NCI-H1417 treated with DMSO at 0.1 percent for 48 hours (cell line): ENCODE measurements around the gene IZUMO4.
"Not testable (repeated sequence)": the region's sequence is repeated elsewhere in the genome, so short reads cannot be mapped to it uniquely, and the experiment has no call there.

Experiments used
- DNase-seq: peaks from one replicate; lab custom pipeline; 2025; lab: John Stamatoyannopoulos, UW

Gene IZUMO4

DNA sequence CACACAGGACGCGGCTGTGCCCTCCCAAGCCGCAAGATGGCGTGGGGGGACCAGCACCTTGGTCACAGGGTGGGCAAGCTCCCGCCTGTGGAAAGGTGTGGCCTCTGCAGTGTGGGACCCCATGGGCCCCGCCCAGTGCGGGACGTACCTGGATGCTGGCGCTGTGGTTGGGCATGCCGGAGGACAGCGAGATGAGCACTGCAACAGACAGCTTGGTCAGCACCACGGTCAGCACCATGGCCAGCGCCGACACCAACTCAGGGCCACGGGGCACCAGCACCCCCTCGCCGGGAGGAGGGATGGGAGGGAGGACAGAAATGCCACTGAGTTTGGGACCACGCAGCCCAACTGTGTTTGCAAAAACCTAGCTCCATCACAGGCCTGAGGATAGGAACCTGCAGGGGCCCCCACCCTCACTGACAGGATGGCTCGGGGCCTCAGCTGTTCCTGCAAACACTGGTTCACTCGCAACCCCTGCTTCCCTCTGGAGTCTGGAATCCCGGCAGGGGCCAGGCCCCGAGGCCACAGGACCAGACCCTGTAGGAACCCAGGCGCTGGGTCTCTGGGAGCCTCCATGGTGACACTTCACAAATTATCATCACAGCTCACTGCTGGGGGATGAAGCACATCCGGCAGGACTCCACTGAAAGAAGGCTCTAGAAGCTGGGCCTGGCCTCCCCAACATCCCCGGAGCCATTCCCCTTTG is 27.1 kb downstream of the IZUMO4 start:
- DNase-seq, result no peak

DNA sequence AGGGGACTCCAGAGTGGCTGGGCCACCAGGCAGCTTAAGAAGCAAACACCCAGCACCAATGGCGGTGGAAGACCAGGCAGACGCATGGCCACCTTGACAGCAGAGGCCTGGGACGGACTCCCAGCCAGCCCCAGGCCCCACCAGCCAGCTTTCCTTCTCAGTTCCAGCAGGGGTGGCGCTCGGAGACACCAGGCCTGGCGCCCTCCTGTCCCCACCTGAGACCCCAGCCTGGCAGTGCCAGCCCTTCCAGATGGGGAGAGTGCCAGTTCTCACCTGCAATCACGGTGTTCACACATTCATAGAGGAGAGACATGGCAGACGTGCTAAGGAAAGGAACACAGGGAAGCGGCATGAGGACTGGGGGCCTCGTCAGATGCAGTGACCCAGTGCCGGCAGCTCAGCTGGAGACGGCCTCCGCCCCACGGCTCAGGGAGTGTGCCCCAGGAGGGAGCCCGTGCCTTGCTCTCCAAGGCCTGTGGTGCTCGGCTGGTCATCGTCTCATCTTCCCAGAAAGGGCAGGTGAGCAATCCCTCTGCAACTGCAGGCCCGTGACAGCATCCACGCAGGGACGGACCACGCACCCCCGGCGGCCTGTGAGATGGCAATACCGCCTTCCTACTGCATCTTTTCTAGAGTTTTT is 30.3 kb downstream of the IZUMO4 start:
- DNase-seq, result no peak

DNA sequence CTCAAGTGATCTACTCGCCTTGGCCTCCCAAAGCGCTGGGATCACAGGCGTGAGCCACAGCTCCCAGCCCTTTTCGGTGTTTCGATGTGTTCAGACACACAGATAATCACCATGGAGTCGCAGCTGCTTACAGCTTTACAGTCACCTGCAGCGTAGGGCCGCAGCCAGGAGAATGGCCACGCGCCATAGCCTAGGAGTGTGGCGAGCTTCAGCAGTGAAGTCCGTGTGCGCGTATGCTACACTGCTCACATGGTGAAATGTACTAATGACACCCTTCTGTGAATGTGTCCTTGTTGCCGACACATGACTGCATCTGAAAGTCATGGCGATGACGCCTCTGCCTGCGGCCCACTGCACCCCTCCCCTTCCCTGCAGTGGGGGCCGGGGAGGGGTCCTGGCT is 31.0 kb downstream of the IZUMO4 start:
- no peak for DNase-seq

DNA sequence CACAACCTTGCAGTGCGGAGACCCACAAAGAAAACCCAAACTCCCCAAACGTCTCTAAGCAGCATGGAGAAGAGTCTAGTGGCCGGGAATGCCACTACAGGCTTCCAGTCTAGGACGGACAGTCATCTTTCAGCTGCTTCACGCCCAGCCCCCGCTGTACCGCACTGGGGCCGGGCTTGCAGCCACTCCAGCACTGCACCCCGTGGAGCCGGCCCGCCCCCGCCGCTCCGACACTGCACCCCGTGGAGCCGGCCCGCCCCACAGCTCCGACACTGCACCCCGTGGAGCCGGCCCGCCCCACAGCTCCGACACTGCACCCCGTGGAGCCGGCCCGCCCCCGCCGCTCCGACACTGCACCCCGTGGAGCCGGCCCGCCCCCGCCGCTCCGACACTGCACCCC is 31.5 kb downstream of the IZUMO4 start:
- not testable (repeated sequence) for DNase-seq

DNA sequence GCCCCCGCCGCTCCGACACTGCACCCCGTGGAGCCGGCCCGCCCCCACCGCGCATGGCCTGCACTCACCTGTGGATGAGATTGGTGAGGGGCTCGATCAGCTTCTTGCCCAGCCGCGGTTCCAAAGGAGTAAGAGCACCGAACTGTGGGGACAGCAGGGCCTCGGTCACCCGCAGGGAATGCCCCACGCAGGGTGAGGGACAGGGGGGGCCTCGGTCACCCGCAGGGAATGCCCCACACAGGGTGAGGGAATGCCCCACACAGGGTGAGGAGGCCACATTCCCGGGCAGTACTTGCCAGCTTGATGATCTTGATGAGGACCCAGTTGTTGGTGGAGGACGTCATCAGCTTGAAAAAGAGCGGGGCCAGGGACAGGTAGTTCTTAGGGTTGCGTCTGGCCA is 32.3 kb downstream of the IZUMO4 start:
- no peak for DNase-seq

DNA sequence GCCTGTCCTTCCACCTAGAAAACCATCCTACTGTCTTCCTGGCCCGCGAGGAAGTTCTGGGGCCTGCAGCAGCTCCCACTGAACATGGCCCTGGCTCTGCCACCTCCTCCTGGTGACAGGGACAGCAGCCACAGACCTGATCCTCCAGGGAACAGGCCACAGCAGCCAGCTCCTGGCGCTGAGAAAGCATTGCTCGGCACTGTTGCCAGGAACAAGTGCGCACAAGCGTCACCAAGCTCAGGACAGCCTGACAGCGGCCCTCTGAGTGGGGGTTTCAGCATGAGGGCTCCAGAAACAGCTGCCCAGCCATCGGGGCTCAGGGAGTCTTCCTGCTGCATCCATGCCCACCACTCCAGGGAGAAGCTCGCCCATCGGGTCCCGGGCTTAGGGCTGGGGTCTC is 32.8 kb downstream of the IZUMO4 start:
- DNase-seq, result no peak

DNA sequence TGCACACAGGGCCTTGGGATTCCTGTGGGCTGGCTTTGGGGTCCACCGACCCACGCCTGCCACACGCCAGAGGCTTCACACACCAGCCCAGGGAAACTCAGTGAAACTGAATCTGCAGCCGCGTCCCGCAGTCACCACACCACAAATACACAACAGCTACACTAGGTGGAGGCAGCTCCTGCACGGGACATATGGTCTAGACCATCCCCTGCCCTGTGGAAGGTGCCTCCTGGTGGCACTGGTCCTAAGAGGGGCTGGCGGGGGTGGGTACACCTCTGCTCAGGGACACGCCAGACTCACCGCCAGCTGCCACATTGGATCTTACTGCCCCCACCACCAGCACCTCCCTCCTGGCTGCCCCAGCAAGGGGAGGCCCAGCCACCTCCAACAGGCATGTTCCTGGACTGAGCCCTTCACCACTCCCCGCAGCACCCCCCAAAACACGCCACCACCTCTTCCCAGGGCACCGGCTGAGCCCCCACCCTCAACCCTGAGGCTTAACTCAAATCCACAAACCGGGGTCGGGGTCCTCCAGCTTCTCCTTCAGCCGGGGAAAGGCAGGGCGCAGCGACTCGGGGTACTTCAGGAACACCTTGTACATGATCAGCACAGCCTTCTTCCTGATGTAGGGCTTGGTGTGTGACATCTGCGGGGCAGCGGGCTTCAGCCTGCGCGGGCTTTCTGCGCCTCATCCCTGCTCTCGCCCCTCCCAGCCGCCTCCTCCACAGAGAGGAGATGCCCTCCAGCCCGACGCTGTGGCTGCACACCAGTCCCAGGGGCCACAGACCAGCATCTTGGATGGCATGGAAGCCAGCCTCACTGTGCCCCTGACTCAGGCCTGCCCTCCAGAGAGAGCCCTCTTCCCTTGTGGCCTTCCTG is 33.4 kb downstream of the IZUMO4 start:
- no peak for DNase-seq

DNA sequence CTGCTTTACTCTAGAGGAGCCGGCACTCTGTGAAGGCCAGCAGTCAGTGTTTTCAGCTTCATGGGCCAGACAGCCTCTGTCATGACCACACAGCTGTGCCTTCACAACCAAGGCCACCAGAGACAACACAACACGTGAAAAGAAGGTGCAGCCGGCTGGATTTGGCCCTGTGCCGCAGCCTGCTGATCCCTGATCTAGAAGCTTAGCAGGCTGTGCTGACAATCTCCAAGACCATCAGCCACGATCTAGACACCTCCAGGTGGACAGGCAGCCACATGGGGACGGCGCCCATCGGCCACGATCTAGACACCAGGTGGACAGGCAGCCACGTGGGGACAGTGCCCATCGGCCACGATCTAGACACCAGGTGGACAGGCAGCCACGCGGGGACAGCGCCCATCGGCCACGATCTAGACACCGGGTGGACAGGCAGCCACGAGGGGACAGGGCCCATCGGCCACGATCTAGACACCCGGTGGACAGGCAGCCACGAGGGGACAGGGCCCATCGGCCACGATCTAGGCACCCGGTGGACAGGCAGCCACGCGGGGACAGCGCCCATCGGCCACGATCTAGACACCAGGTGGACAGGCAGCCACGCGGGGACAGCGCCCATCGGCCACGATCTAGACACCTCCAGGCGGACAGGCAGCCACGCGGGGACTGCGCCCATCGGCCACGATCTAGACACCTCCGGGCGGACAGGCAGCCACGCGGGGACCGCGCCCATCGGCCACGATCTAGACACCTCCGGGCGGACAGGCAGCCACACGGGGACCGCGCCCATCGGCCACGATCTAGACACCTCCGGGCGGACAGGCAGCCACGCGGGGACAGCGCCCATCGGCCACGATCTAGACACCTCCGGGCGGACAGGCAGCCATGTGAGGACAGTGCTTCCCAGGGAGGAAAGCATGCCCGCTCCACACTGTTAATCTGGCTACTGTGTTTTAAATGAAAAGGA is 34.6 kb downstream of the IZUMO4 start:
- not testable (repeated sequence) for DNase-seq

DNA sequence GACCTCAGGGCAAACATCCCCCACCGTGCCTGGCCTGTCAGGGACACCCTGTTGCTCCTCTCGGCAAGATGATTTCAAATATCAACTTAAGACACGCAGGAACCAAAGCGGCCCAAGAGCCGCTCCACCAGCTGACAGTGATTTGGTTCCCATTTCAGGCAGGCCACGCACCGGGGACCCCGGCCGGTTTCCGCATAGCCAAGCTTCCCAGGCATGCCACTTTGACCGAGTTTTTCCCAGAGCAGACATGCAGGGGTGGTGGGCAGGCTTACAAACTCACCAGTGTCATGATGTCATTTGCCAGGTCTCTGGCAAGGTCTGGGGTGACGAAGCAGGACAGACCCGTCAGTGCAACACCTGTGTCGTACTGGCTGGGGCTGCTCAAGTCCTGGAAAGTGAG is 35.5 kb downstream of the IZUMO4 start:
- DNase-seq, result no peak

DNA sequence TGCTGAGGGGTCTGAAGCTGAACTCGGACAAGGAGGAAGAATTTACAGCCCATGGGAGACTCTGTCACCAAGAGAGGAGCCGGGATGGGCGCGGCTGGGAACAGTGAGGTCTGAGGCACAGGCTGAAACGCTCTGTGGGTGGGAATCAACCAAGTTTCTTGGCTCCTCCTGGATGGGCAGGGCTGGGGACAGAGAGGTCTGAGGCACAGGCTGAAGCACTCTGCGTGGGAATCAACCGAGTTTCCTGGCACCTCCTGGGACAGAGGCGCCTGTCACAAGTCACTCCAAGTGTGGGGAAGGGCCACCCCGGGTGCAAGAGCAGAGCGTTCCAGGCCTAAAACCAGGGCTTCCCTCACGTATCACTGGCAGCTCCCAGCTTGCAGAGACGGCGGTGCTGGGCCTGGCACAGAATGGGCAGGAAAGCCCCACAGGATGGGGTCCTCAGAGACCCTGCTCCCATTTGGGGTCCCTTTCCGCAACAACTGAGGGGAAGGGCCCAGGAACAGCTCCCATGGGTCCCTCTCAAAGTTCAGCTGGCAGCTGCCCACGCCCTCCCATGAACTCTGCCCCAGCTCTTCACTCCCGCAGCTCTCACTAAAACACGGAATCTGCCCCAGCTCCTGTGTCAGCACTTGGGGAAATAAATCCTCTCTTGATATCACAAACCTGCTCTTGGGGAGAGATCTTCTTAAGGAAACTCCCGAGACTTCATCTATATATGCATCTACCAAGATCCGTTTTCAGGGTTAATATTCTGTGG is 36.2 kb downstream of the IZUMO4 start:
- DNase-seq, result no peak

DNA sequence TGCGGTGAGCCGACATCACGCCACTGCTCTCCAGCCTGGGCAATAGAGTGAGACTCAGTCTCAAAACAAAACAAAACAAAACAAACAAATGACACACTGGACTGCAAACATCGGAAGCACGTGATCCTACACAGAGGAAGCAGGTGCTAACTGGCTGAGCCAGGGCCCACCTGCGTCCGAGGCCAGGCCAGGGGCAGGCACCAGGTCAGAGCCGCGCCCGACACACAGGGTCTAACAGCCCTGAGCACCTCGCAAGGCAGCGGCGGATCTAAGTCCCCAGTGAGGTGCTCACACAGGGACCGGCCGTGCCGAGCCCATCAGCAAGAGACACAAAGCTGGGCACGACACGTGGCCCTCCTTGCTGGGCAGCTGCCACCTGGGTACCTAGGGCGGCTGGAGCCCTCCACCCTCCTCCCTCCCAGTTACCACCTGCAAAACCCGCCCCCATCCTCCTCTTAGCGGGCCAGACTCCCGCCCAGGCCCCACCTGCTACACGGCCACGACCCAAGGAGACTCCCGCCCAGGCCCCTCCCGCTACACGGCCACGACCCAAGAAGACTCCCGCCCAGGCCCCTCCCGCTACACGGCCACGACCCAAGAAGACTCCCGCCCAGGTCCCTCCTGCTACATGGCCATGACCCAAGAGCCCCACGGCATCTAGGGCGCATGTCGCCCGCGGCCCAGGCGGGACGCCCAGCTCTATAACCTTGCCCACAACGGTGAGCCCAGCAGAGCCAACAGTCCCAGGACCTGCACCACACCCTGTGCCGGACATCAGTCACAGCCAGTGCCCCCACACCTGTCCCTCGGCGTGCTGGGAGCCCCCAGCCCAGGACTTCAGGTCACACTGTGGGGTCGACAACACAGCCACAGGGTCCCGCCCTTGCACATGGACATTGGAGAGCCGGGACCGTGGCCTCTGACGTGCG is 39.0 kb downstream of the IZUMO4 start:
- no peak for DNase-seq

DNA sequence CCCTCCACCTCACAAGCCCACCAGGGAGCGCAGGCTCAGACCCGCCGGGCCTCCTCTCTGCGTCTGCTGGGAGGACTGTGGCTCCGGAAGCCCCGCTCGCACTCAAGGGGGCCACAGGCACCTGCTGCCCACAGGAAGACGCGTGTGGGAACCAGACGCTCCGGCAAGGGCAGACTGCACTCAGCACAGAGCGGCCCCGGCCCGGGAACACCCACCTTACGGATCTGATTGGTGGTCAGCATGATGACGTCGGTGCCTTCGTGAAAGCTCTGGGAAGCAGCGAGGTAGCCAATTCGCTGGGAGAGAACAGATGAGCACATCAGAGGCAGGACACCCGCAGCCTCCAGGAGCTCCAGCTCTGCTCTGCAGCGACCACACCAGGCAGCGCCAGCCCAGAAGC is 40.1 kb downstream of the IZUMO4 start:
- no peak for DNase-seq

DNA sequence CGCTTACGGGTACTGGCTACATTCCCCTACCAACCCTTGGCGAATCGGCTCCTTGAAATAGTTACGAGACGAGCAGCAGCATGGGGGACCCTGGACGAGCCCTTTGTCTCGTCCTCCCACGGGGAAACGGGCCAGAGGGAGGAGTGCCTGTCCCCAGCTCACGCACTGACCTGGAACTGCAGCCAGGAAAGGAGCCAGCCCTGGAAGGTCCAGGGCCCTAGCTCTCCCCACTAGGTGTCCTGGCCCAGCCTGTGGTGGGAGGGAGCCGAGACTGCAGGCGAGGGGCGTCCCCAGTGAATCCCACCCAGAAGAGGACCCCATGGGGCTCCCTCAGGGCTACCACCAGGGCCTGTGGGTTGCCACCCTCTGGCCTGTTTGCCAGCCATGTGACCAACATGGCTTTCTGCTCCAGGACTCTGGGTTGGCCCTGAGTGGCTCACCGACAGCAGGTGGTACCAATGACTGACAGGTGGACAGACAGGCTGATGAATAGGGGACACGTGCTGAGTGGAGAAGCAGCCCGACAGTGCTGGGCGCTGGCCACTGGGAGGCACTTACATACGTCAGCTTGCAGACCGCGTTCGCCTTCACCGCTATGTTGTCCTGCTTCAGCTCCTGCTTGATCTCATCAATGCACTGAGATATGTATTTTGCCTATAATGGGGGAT is 41.5 kb downstream of the IZUMO4 start:
- DNase-seq, result no peak

DNA sequence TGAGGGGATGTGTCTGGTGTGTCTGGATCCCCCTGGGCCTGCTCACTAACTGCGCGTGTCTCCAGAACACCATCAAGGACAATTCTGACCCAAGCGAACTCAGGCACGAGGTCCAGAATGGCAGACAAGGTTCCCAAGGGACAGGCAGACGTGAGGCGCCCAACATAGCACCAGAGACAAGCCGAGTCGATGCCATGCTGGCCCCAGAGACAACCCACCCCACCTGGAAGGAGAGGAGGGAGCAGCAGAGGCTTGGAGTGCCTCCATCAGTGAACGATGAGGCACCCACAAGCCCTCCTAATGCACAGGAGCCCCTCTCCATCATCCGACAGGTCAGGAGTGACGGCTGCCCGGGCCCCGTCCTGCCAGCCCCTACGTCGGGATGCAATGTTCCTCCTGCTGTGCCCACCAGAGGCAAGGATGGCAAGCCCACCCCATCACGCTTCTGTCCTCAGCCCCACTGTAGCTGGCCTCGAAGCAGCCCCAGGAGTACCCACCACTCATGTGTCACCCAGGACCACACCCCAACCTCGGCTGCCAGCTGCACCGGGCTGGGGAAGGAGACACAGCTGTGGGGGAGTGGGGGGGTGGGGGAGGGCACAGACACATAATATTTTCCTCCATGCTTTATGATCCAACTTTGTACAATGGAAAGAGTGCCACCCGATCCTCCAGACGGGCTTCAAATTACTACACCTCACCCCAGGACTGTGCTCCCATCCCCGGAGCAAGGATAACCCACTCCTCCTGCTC is 42.8 kb downstream of the IZUMO4 start:
- DNase-seq, result no peak

DNA sequence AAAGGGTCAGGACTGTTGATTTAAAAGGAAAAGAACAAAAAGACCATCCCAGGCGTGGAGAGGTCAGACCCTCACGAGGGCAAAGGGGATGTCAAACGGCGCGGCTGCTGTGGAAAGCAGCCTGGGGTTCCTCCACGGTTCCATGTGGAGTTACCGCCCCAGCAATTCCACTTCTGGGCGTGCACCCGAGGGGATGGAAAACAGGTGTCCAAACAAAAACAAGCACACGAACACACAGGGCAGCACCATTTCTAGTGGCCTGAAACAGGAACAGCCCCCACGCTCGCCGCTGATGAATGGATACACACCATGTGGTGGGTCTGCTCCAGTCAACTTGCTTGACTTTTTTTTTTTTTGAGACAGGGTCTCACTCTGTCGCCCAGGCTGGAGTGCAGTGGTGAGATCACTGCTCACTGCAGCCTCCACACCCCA is 43.4 kb downstream of the IZUMO4 start:
- DNase-seq, result no peak

DNA sequence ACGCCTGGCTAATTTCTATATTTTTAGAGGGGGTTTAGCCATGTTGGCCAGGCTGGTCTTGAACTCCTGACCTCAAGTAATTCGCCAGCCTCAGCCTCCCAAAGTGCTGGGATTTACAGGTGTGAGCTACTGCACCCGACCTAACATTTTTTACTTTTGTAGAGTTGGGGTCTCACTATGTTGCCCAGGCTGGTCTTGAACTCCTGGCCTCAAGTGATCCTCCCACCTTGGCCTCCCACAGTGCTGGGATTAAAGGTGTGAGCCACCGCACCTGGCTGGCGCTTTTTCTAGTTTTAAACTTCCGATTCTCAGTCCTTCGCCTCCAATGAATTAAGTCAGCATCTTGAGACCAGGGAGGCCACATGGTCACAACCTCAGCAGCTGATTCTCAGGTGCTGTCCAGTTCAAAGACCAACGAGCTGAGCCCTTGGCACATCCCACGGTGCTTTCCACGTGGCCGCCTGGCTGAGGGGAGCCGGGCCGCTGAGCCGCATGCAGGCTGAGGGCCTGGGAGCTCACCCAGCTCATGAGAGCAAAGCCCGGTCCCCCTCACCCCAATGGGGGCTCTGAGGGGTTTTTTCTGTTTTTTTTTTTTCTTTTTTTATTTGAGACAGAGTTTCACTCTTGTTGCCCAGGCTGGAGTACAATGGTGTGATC is 45.6 kb downstream of the IZUMO4 start:
- DNase-seq, result no peak

DNA sequence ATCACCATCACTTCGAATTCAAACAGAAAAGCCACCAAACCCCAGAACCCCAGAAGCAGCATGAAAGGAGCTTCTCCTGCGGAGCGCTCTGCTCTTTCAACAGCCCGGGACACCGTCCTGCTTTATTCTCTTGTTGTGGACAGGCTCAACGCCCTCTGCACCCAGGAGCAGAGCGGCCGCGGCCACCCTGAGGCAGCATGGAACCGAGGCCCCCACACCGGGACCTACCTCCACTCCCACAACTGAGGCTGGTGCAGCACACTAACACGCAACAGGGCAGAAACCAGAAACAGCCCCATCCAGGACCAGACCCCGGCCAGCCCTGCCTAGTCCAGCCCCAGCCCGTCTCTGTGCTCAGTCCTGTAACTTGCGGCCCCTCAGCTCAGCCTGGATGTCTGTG is 47.5 kb downstream of the IZUMO4 start:
- no peak for DNase-seq

DNA sequence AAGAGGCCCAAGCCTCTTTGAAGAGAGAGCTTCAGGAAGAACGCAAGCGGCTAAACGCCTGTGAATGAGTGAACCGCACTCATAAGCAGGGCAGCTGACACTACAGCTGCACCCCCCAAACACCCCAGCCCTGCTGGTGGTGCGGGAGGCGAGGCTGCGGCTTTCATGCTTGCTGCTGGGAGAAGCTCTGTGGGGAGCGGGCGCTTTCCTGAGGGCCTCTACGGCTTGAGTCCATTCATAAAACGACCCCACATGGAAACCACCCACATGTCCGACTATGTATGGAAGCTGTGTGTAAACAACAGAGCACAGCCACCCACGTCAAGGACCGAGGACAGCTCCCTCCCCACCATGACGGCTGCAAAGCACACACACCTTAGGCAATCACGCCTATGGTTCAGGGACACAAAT is 49.1 kb downstream of the IZUMO4 start:
- DNase-seq, result no peak
